MG63 (cell line): Measurements from ENCODE around the gene EXOC4. TPM values are rescaled to one million over a fixed set of nuclear protein-coding genes. Genes with fewer than 3 reads are reported as not detected.
"Not testable (repeated sequence)": the region's sequence is repeated elsewhere in the genome, so short reads cannot be mapped to it uniquely, and the experiment has no call there.

Experiments used
- DNase-seq: peaks from one replicate; pipeline ENCODE4 v3.0.0-alpha.2; 2020
- H3K27me3 ChIP-seq: fragments of 250-450 bp; sonication (Bioruptor Pico); 2 replicates; pipeline ENCODE4 v1.5.1; 2020; ENCODE audit warnings: mild to moderate bottlenecking, moderate library complexity
- H3K36me3 ChIP-seq: fragments of 250-450 bp; sonication (Bioruptor Pico); 2 replicates; pipeline ENCODE4 v1.5.1; 2020; ENCODE audit warnings: mild to moderate bottlenecking, moderate library complexity
- H3K4me3 ChIP-seq: fragments of 250-450 bp; sonication (Bioruptor Pico); 2 replicates; pipeline ENCODE4 v1.5.1; 2020; ENCODE audit warnings: mild to moderate bottlenecking, moderate library complexity
- H3K9me3 ChIP-seq: fragments of 250-450 bp; sonication (Bioruptor Pico); 2 replicates; pipeline ENCODE4 v1.5.1; 2020; ENCODE audit warnings: mild to moderate bottlenecking, moderate library complexity
- total RNA-seq: library from RNA; depleted of rRNA; stranded (reverse); fragments of >200 nt; shearing (Covaris generic); gene quantifications from 2 replicates; pipeline ENCODE4 v1.2.3, GENCODE V29; 2014; ENCODE audit warnings: low replicate concordance; rRNA removed

EXOC4 gene
- total RNA-seq, result 6.4 and 24.1 TPM in 2 replicates

DNA sequence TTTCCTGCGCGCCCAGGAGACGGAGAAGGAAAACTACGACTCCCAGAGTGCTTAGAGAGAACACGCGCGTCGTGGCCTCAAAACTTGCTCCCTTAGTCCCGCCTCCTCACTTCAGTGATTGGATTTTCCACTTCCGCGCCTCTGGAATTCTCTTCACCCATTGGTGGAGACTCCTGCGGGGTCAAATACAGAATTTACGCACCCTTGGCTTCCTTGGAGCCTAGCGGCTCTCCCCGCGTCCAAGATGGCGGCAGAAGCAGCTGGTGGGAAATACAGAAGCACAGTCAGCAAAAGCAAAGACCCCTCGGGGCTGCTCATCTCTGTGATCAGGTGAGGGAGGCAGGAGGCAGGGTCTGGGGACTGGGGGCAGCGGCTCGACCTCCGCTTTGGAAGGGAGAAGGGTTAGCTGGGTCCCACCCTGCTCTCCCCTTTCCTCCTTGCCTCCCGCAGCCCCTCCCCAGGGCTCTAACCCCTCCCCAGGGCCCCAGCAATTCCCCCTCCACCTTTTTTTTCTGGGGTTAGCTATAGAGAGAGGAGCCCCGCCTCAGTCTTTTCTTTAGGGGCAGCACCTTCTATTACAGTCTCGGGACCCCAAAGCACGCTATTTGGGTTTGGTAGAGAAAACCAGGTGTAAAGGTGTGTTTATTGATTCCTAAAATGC is at the start of gene EXOC4:
Gene EXOC4 (plus strand): TSS at position 221 of the 661 bp plus-strand sequence.
- no peaks in the 10 kb centered on the region for H3K9me3 ChIP-seq
- DNase-seq, result peak; percentile 81
- no peaks in the 10 kb centered on the region for H3K36me3 ChIP-seq
- peak within 1 kb of the TSS; percentile 80 for H3K4me3 ChIP-seq
- no peaks in the 10 kb centered on the region for H3K27me3 ChIP-seq

DNA sequence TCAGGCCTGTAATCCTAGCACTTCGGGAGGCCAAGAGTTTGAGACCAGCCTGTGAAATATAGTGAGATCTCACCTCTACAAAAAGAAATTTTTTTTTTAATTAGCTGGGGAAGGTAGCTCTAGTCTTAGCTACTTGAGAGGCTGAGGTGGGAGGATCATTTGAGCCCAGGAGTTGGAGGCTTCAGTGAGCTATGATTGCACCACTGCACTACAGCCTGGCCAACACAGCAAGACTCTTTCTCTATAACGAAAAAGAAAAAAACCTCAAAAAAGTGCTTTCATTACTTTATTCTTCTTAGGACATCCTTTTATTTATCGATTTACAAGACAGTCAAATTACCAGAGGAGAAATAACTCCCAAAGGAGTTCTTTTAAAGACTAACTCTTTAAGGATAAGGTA is 49.4 kb upstream of the EXOC4 start:
- DNase-seq, result no peak
- H3K4me3 ChIP-seq, result no peak overlapping the region
- H3K36me3 ChIP-seq, result no peaks in the 10 kb centered on the region
- no peaks in the 10 kb centered on the region for H3K9me3 ChIP-seq
- no peaks in the 10 kb centered on the region for H3K27me3 ChIP-seq

DNA sequence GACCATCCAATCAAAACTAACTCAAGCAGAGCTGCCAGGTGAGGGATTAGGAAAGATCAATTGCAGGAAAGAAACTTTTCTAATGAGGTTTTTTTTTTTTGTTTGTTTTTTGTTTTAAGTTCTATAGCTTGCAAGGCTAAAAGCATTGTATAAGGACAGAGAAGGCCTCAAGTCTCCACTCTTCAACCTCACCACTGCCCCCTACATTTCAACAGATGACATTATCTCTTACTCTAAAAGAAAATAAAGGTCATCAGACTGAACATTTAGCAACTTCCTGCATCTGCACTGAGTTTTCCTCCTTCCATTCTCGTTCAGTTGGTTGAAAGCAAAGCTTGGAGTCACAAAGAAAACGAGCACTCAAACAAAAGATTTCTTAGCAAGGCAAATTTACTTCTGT is 45.2 kb upstream of the EXOC4 start:
- DNase-seq, result no peak
- H3K36me3 ChIP-seq, result no peaks in the 10 kb centered on the region
- no peak overlapping the region for H3K4me3 ChIP-seq
- H3K9me3 ChIP-seq, result no peaks in the 10 kb centered on the region
- H3K27me3 ChIP-seq, result 0 out of 2 replicates have a peak, but pooled peaks cover 2% of the 10 kb centered on the region

DNA sequence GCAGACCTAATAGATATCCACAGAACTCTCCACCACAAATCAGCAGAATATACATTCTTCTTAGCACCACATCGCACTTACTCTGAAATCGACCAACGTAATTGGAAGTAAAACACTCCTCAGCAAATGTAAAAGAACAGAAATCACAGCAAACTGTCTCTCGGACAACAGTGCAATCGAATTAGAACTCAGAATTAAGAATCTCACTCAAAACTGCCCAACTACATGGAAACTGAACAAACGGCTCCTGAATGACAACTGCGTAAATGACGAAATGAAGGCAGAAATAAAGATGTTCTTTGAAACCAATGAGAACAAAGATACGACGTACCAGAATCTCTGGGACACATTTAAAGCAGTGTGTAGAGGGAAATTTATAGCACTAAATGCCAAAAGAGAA is 42.1 kb upstream of the EXOC4 start:
- not testable (repeated sequence) for H3K27me3 ChIP-seq, H3K9me3 ChIP-seq, H3K4me3 ChIP-seq, DNase-seq, H3K36me3 ChIP-seq

DNA sequence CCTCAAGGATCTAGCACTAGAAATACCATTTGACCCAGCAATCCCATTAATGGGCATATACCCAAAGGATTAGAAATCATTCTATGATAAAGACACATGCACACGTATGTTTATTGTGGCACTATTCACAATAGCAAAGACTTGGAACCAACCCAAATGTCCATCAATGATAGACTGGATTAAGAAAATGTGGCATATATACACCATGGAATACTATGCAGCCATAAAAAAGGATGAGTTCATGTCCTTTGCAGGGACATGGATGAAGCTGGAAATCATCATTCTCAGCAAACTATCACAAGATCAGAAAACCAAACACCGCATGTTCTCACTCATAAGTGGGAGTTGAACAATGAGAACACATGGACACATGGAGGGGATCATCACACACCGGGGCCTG is 39.1 kb upstream of the EXOC4 start:
- not testable (repeated sequence) for DNase-seq, H3K27me3 ChIP-seq, H3K4me3 ChIP-seq, H3K36me3 ChIP-seq, H3K9me3 ChIP-seq

DNA sequence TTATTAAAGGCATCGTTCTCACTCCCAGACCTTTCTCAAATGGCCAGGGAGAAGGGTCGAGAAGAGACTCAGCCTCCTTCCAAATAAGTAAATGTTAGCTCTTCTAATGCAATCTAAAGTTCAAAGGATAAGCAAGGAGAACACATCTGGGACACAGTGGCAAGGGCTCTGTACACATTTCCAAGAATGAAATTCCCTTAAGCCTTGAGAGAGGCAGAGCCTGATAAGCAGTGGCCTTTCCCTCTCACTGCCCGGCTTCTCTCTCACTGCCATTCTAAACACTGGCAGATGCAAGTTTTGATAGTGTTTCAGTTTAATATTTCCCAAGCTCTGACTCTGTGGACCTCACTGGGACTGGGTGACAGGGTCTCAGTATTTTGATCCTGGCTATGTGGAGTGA is 35.1 kb upstream of the EXOC4 start:
- H3K9me3 ChIP-seq, result no peaks in the 10 kb centered on the region
- no peaks in the 10 kb centered on the region for H3K27me3 ChIP-seq
- no peak overlapping the region for H3K4me3 ChIP-seq
- DNase-seq, result no peak
- no peaks in the 10 kb centered on the region for H3K36me3 ChIP-seq

DNA sequence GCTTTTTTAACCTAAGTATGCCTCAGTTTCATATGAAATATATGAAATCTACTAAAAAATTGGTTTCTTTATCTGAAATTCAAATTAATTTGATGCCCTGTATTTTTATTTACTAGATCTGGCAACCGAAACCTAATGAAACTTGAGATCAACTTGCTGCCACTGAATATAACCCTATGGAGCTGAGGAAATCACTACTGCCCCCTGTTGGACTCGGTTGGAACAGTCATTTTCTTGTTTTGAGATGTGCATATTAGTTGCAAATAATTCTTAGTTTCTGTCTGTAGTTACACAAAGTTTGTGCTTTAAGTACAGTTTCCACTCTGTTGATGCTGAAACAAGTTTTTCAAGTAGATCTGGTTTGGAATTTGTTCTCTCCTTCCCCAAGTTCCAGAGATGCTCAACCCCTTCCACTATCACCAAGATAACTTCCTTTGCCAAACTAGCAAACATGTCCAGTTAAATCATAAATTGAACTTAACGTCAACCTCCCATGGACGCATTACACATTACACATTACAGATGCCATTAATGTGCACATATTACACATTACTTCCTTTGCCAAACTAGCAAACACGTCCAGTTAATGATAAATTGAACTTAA is 22.2 kb upstream of the EXOC4 start:
- peak; percentile 4 for DNase-seq
- H3K9me3 ChIP-seq, result no peaks in the 10 kb centered on the region
- no peaks in the 10 kb centered on the region for H3K36me3 ChIP-seq
- H3K4me3 ChIP-seq, result no peak overlapping the region
- H3K27me3 ChIP-seq, result no peaks in the 10 kb centered on the region

DNA sequence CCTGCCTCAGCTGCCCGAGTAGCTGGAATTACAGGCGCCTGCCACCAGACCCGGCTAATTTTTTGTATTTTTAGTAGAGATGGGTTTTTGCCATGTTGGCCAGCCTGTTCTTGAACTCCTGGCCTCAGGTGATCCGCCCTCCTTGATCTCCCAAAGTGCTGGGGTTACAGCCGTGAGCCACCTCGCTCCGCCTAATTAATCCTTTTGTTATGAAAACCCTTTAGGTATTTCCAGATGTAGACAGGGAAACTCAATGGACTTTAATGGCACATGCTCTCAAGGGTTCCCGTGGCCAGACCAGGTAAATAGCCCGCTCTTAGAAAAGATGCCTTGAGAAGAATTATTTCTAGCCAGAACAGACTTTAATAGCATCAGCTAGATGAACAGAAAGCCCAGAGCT is 19.7 kb upstream of the EXOC4 start:
- H3K9me3 ChIP-seq, result no peaks in the 10 kb centered on the region
- no peak for DNase-seq
- no peak overlapping the region for H3K4me3 ChIP-seq
- H3K36me3 ChIP-seq, result no peaks in the 10 kb centered on the region
- no peaks in the 10 kb centered on the region for H3K27me3 ChIP-seq

DNA sequence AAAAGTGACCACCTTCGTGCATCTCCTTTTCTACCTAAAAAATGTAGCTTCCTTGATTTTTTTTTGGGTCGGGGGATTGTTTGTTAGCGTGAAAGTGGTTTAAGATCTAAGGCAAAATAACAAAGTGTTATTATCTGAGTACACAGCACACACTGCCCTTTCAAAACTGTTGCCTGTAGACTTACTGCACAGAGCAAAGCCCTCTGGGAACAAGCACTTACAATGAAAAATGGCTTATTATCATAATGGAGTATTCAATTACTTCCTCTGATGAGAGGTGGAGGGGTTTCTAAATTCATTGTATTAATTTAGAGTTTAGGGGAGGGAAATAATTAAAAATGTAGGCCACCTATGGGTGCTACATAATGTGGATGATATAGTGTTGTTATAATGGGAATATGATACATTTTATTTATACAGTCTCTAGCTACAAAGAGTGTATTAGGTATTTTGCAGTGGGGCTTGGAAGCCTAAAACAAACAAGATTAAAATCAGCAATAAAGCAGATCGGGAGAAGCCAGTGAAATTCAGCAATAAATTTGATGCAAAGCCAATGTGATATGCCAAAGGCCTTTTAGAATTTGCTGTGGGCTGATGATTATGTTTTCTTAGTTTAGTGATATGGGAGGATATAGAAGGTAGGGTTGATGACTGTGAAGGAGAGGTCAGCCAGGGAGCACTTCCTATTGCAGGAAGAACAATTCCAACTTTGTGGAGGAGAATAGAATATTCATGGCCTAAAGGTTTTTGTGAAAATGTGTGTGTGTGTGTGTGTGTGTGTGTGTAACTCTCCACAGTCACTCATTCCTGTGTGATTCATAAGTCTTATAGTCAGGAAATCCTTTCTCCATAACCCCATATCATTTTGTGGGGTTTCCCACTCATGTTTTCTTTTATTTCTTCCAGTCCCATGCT is 17.7 kb upstream of the EXOC4 start:
- H3K9me3 ChIP-seq, result no peaks in the 10 kb centered on the region
- H3K4me3 ChIP-seq, result no peak overlapping the region
- DNase-seq, result no peak
- H3K36me3 ChIP-seq, result no peaks in the 10 kb centered on the region
- H3K27me3 ChIP-seq, result no peaks in the 10 kb centered on the region

DNA sequence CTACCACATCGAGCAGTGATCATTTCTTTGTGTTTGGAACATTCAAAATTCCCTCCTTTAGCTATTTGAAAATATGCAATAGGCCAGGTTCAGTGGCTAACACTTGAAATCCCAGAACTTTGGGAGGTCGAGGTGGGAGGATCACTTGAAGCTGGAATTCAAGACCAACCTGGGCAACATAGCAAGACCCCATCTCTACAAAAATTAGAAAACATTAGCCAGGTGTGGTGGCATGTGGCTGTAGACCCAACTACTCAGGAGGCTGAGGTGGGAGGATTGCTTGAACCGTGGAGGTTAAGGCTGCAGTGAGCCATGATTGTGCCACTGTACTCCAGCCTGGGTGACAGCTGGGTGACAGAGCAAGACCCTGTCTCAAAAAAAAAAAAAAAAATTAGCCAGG is 15.3 kb upstream of the EXOC4 start:
- H3K9me3 ChIP-seq, result no peaks in the 10 kb centered on the region
- no peak overlapping the region for H3K4me3 ChIP-seq
- H3K36me3 ChIP-seq, result no peaks in the 10 kb centered on the region
- DNase-seq, result no peak
- no peaks in the 10 kb centered on the region for H3K27me3 ChIP-seq

DNA sequence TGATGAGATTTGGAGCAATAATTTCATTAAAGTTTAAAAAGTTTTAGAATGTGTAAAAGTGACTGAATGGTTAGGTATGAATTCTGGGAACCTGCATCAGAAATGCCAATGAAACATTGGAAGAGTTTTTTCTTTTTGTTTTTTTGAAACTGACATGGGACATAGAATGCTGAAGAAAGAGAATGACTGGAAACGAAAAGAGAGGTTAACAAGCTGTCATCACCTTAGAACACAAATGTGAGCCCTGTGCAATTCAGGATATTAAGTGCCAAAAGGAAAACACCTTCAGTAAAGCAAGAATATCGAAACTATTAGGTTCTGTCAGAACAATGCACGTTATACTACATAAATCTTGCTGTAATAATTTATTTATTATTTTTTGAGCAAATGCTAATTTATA is 12.6 kb upstream of the EXOC4 start:
- Histone ChIP-seq H3K9me3 (no peaks in the 10 kb centered on the region), H3K27me3 (no peaks in the 10 kb centered on the region), H3K36me3 (no peaks in the 10 kb centered on the region), H3K4me3 (no peak overlapping the region)
- no peak for DNase-seq

DNA sequence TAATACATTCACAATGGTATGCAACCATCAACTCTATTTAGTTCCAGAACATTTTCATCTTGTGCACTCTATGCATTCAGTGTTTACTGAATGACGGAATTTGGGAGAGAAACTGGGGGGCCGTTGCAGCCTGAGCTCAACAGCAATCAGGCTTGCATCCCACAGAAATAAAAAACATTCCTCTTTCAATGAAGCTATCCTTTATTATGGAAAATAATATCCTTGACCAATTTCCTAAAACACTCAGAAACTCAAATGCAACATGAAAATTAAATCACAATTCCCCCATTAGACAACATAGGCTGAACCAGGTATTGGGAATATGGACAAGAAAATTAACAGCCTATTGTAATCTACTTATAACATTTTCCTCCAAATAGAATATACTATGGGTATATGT is 6.3 kb upstream of the EXOC4 start:
- no peak for DNase-seq
- H3K27me3 ChIP-seq, result no peaks in the 10 kb centered on the region
- no peaks in the 10 kb centered on the region for H3K36me3 ChIP-seq
- H3K4me3 ChIP-seq, result no peak overlapping the region
- no peaks in the 10 kb centered on the region for H3K9me3 ChIP-seq

DNA sequence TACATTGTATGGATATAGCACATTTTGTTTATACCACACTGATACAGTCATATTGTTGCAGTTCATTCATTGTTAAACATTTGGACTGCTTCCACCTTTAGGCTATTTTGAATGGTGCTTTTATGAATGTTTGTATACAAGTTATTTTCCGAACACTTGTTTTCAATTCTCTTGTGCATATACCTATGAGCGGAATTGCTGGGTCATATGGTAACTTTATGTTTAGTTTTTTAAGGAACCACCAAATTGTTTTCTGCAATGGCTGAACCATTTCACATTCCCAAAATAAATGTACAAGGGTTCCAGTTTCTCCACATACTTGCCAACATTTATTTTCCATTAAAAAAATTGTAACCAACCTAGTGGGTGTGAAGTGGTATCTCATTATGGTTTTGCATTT is 4.0 kb upstream of the EXOC4 start:
- no peak for DNase-seq
- no peak overlapping the region for H3K4me3 ChIP-seq
- no peaks in the 10 kb centered on the region for H3K36me3 ChIP-seq
- H3K9me3 ChIP-seq, result no peaks in the 10 kb centered on the region
- no peaks in the 10 kb centered on the region for H3K27me3 ChIP-seq

DNA sequence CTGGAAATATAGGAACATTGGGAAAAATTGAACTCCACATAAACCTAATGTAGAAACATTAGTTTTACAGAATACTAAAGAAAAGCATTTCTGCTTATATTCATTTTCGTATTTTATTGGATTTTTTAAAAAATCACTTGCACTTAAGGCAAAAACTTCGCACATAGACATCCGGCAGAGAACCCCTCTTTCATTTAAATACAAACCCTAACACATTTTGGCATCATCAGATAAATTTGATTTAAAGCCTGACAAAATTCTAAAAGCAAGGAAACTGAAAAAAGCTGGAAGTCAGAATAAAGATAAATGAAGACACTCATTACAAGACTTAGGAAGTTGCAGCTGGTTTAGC is 396 bp upstream of the EXOC4 start:
- Histone ChIP-seq H3K4me3 (peak overlapping the region; percentile 80), H3K9me3 (no peaks in the 10 kb centered on the region), H3K27me3 (no peaks in the 10 kb centered on the region), H3K36me3 (no peaks in the 10 kb centered on the region)
- DNase-seq, result no peak

DNA sequence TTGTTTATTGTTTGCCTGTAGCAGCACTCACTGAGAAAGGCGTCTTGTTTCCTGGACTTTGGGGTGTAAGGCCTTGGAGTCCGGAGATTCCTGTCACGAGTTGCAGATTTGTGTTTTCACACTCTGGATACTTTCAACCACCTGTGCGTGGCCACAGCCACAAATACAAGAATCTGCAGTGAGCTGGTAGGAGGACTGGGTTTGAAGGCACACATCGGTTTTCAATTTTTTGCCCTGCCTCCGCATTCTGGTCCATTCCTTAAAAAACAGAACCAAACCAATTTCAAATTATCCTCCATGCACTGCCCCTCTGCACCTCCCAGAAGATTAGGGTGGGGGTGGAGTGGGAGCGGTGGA is 619 bp downstream of the EXOC4 start:
- no peaks in the 10 kb centered on the region for H3K9me3 ChIP-seq
- no peak for DNase-seq
- H3K4me3 ChIP-seq, result peak overlapping the region; percentile 80
- no peaks in the 10 kb centered on the region for H3K36me3 ChIP-seq
- H3K27me3 ChIP-seq, result no peaks in the 10 kb centered on the region

DNA sequence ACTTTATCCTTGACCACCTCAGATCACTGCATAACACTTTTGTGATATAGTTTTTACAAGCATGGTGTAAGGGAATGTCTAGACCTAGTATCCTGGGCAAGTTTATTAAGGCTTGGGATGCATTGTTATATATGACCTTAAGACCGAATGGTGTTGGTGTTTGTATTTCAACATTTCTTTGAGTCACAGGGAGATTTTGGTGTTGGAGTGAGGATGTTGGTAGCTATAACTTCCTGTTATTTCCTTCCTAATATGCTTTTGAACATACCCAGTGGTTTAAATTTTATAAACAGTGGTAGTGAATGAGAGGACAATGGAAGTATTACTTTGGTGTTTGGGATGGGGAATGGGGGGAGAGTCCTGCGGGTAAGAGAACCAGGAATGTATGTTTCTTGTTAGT is 2.6 kb downstream of the EXOC4 start:
- DNase-seq, result no peak
- no peaks in the 10 kb centered on the region for H3K9me3 ChIP-seq
- no peaks in the 10 kb centered on the region for H3K27me3 ChIP-seq
- H3K36me3 ChIP-seq, result no peaks in the 10 kb centered on the region
- H3K4me3 ChIP-seq, result no peak overlapping the region

DNA sequence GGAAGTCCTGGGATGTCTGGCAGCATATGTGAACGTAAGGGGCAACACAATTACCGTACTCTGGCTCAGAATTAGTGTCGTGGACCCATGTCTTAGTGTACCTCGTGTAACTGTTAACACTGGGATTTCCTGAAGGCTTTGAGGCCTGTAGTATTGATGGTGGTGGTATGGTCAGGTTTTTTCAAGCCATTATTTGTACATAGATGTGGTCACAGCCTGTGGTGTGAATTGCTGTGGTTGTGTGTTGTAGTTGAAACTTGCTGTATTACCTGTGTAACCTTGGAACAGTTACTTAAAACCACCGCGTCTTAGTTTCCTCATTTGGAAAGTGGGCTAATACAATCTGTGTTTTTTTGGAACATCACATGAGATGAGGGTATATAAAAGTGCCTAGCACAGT is 5.3 kb downstream of the EXOC4 start:
- DNase-seq, result no peak
- H3K4me3 ChIP-seq, result no peak overlapping the region
- H3K9me3 ChIP-seq, result no peaks in the 10 kb centered on the region
- H3K36me3 ChIP-seq, result no peaks in the 10 kb centered on the region
- H3K27me3 ChIP-seq, result no peaks in the 10 kb centered on the region

DNA sequence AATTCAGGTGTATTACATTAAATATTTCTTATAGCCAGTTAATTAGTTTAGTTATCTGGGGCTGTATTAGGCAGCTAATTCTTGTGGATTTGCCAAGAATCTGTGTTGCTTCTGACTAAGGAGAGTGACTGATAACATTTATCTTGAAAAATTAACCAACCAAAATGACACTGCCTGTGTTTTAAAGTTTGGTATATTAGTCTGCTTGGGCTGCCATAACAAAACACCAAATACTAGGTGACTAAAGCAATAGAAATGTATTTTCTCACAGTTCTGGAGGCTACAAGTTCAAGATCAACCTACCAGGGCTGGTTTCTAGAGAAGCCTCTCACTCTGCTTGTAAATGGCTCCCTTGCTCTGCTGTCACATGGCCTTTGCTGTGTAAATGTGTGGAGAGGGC is 12.9 kb downstream of the EXOC4 start:
- H3K4me3 ChIP-seq, result no peak overlapping the region
- H3K9me3 ChIP-seq, result no peaks in the 10 kb centered on the region
- no peaks in the 10 kb centered on the region for H3K36me3 ChIP-seq
- H3K27me3 ChIP-seq, result no peaks in the 10 kb centered on the region
- no peak for DNase-seq
